Heart right ventricle (tissue), 16 donors: ENCODE results near the gene SGCD. TPM values are rescaled to one million over a fixed set of nuclear protein-coding genes. Genes with fewer than 3 reads are reported as not detected.

Source experiments
- ATAC-seq, 8 donors: fragments of 200-7000 bp; cut with Tn5 transposase; one replicate each; pipeline ENCODE4 v1.9.1; 2020; ENCODE audit warnings: mild to moderate bottlenecking in 8 of 8, moderate library complexity in 8 of 8, moderate number of reproducible peaks in 1 of 8
- DNase-seq, 2 donors: peaks; one replicate each; pipeline ENCODE4 v3.0.0-alpha.2; 2020
- H3K27ac ChIP-seq, 10 donors: fragments of 200-600 bp; sonication (generic) in 2 of 10; one replicate each; pipeline versions ENCODE4 v1.5.0 to v1.8.0; 2020 to 2022; ENCODE audit warnings: mild to moderate bottlenecking in 3 of 10
- H3K27me3 ChIP-seq, 7 donors: fragments of 200-600 bp; one replicate each; pipeline ENCODE4 v1.8.0; 2021 to 2022; ENCODE audit warnings: mild to moderate bottlenecking in 2 of 7
- H3K36me3 ChIP-seq, 9 donors: fragments of 200-600 bp; sonication (generic) in 1 of 9; one replicate each; pipeline versions ENCODE4 v1.5.0 to v1.8.0; 2020 to 2022; ENCODE audit warnings: mild to moderate bottlenecking in 2 of 9
- H3K4me1 ChIP-seq, 9 donors: fragments of 200-600 bp; sonication (generic) in 1 of 9; one replicate each; pipeline versions ENCODE4 v1.5.0 to v1.8.0; 2020 to 2022; ENCODE audit warnings: mild to moderate bottlenecking in 4 of 9
- H3K4me3 ChIP-seq, 10 donors: fragments of 200-600 bp; sonication (generic) in 2 of 10; one replicate each; pipeline versions ENCODE4 v1.5.0 to v1.8.0; 2020 to 2022; ENCODE audit warnings: mild to moderate bottlenecking in 7 of 10, moderate library complexity in 2 of 10
- H3K9me3 ChIP-seq, 11 donors: fragments of 200-600 bp in 10 of 11; sonication (generic) in 2 of 11; one replicate each; pipeline versions ENCODE4 v1.5.0 to v1.8.0; 2013 to 2022; ENCODE audit warnings: mild to moderate bottlenecking in 2 of 11, control low read depth in 1 of 11, moderate library complexity in 1 of 11
- WGBS, 2 donors: extraction: QIAGEN DNeasy Blood & Tissue Kit; methylation state at CpG; one replicate each; pipeline ENCODE4 v1.1.7; 2013; ENCODE audit warnings: inconsistent platforms in 1 of 2; 5-methylcytosine and 5-hydroxymethylcytosine counted together
- intact Hi-C, 10 donors: fragments of 100-400 bp; cut with DNase I; formaldehyde crosslinking; loops; one replicate each; pipeline versions ENCODE4 v1.11.1 to v1.14.2; 2022
- polyA plus RNA-seq, 2 donors: library from polyadenylated mRNA; stranded (reverse); fragments of 200-250 nt; gene quantifications; one replicate each; pipeline ENCODE4 v1.2.3, GENCODE V29; 2013
- total RNA-seq, 10 donors: library from RNA; stranded (reverse); fragmentation: NEBNext Ultra II Directional in 3 of 10; extraction: Animal tissue kit (Norgen Biotek cat#: 25700) in 3 of 10; gene quantifications; one replicate each; pipeline versions ENCODE4 v1.2.1 to v1.2.4, GENCODE V29; 2021 to 2023
- TF ChIP-seq, protein P1 (sequence below), 9 donors: fragments of 200-600 bp; sonication (generic) in 2 of 9; IDR thresholded peaks; one replicate each; pipeline versions ENCODE4 v1.5.0 to v1.8.0; 2021 to 2022; ENCODE audit warnings: antibody characterized with exemption in 9 of 9, mild to moderate bottlenecking in 5 of 9, moderate library complexity in 1 of 9
- donor health status: Arrhythmogenic right ventricular cardiomyopathy.
- donor health status: ischemic (EF 13 %, LVEDD 7.1; RV severe dilation, severe dysfunction).
- donor health status: healthy with polysubstance abuse.
- donor health status: DM: no; HTN: yes; CAD: no.
- donor health status: DM: no; HTN: no; CAD: no.
- donor health status: ischemic (EF 25% LVEDD 6.9; RV normal size, moderate dysfunction).
- donor health status: ischemic (EF 25% LVEDD 5.7; RV mildly dilated, moderate dysfunction).
- donor health status: healthy.
- donor health status: DM: yes; HTN: yes; CAD: no.
- donor health status: Ischemic cardiomyopathy.
- donor health status: ischemic (EF 35%, LVEDD 5.7; RV mildly dilated, moderate dysfunction).
- donor health status: nonischemic (EF 11% LVEDD 7.7; RV severe dilation, severe dysfunction).
- donor health status: DM: yes; HTN: yes; CAD: no.
- donor health status: PGD.
- donor health status: ischemic (EF 29% LVEDD 5.4; RV normal size, mild dysfunction).
- donor health status: nonischemic (EF 23%, LVEDD 6.1; RV moderate dilation, normal function).

SGCD gene
- total and polyA plus RNA-seq, 12 donors: 12.0 to 153 (median 99.6) TPM

DNA sequence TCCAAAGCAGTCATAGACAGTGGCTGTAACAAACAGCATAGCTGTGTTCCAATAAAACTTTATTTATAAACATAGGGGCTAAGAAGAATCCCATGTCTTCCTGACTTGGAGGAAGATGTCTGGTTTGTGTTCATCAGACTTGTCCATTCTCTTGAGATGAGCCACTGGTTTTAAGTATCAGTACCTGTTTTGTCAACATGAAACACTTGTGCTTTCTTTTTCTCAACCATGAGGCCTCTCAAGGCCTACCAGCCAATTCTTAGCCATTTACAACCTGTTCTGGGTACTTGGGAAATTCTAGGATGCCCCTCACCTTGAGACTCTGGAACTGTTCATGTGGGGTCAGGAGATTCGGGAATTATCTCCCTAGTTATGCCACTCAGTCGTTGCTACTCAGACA is 368.8 kb downstream of the SGCD start:
- Histone ChIP-seq H3K4me3 (no peak overlapping the region), H3K4me1 (peaks cover 0 to 6% (median 0%) of the 10 kb centered on the region in 9 donors), H3K9me3 (no peaks in the 10 kb centered on the region), H3K27me3 (no peaks in the 10 kb centered on the region), H3K36me3 (no peaks in the 10 kb centered on the region), H3K27ac (no peak overlapping the region)
- DNase-seq (no peak), ATAC-seq (no peak)
- TF ChIP-seq, protein P1, sequence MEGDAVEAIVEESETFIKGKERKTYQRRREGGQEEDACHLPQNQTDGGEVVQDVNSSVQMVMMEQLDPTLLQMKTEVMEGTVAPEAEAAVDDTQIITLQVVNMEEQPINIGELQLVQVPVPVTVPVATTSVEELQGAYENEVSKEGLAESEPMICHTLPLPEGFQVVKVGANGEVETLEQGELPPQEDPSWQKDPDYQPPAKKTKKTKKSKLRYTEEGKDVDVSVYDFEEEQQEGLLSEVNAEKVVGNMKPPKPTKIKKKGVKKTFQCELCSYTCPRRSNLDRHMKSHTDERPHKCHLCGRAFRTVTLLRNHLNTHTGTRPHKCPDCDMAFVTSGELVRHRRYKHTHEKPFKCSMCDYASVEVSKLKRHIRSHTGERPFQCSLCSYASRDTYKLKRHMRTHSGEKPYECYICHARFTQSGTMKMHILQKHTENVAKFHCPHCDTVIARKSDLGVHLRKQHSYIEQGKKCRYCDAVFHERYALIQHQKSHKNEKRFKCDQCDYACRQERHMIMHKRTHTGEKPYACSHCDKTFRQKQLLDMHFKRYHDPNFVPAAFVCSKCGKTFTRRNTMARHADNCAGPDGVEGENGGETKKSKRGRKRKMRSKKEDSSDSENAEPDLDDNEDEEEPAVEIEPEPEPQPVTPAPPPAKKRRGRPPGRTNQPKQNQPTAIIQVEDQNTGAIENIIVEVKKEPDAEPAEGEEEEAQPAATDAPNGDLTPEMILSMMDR (IDR thresholded peaks at IDR 0.05): no peak
- 93 to 94% methylated on average over 2 of the region's 2 CpGs for WGBS, 2 donors
- intact Hi-C loops: no loop called here

DNA sequence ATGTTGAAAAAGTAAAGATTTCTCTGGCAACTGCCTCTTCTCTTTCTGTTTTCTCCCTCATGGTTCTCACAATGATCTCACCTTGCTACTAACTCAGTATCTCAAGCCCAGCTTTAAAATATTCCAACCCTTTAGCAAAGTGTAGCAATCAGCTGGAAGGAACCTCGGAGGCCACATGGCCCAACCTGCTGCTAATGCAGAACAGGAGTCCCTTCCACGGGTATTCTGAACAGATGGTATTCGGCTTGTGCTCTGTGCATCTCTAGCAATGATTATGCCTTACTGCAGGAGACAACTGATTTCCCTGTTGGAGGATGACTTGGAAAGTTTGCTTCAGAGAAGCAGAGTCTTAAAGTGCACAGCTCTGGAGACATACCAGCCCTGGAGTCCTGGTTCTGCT is 371.4 kb downstream of the SGCD start:
- intact Hi-C loops: no loop called here
- H3K4me1 ChIP-seq: peaks cover 0 to 2% (median 0%) of the 10 kb centered on the region in 9 donors
- H3K4me3 ChIP-seq: no peak overlapping the region
- DNase-seq: no peak
- H3K36me3 ChIP-seq: no peaks in the 10 kb centered on the region
- H3K27ac ChIP-seq: no peak overlapping the region
- no peaks in the 10 kb centered on the region for H3K9me3 ChIP-seq
- ATAC-seq: no peak
- 54 to 58% methylated on average over 3 of the region's 3 CpGs for WGBS, 2 donors
- TF ChIP-seq, protein P1 (IDR thresholded peaks at IDR 0.05): no peak
- no peaks in the 10 kb centered on the region for H3K27me3 ChIP-seq

DNA sequence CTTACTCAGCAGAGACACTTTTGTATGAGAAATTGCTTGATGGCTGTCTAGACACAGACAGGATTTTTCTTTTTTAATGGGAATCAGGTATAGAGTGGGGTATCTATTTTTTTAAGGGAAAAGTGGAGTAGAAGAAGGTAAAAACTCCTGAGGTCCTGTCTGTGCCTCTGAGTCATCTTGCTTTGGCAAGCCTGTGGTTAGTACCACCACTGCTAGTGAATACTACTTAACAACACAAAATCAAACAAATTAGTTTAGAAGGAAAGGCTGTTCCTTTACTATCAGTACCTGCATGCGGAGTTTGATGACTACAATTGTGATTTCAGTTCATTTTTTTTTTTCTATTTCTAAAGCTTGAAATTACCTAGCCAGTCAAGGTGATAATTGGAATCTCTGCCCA is 372.2 kb downstream of the SGCD start:
- TF ChIP-seq, protein P1 (IDR thresholded peaks at IDR 0.05): no peak
- intact Hi-C loops: no loop called here
- WGBS, 2 donors: 91 to 93% methylated on average over 1 of the region's 1 CpG
- Histone ChIP-seq H3K27me3 (no peaks in the 10 kb centered on the region), H3K9me3 (no peaks in the 10 kb centered on the region), H3K27ac (no peak overlapping the region), H3K36me3 (no peaks in the 10 kb centered on the region), H3K4me3 (no peak overlapping the region), H3K4me1 (no peaks in the 10 kb centered on the region)
- DNase-seq: no peak
- no peak for ATAC-seq

DNA sequence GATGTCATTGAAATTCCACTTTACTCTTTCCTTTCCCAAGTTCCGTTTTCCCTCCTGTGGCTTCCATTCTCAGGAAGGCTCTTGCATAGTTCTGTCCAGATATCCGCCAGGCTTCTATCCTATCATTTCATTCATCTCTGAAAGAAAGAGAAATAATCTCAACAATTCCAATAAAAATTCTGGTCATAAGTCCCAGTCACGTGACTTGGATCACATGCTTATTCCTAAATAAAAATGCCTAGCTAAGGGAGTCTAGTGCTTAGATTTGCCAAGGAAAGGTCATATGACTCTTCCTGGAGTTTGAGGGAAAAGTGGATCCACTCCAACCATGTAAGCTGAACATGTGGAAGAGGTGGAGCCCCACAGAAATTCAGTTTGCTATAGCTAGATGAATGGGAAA is 377.2 kb downstream of the SGCD start:
- Histone ChIP-seq H3K9me3 (no peaks in the 10 kb centered on the region), H3K27me3 (no peaks in the 10 kb centered on the region), H3K4me3 (no peak overlapping the region), H3K27ac (no peak overlapping the region), H3K36me3 (no peaks in the 10 kb centered on the region), H3K4me1 (peaks cover 0 to 19% (median 6%) of the 10 kb centered on the region in 9 donors)
- ATAC-seq (no peak), DNase-seq (no peak)
- intact Hi-C loops: no loop called here
- TF ChIP-seq, protein P1 (IDR thresholded peaks at IDR 0.05): no peak
- 80 to 81% methylated on average over 3 of the region's 3 CpGs for WGBS, 2 donors

DNA sequence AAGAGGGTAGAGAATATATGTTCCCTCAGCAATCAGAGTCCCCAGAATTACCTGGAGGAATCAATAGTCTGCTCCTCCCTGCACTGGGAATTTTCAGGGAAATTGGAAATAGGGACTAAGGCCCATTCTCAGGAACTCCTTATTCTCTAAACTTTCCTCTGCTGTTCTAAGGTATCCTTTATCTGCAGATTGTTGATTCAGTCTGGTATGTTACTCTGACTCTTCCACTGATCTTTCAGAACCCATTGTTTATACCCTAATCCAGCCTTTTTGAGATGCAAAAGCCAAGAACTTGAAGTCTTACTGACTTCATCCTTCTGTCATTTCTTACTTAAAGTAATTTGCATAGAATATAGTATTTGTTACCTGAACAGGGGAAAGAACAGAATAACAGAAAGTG is 379.7 kb downstream of the SGCD start:
- Histone ChIP-seq H3K27ac (no peak overlapping the region), H3K4me3 (no peak overlapping the region), H3K9me3 (no peaks in the 10 kb centered on the region), H3K36me3 (no peaks in the 10 kb centered on the region), H3K4me1 (peaks cover 0 to 21% (median 6%) of the 10 kb centered on the region in 9 donors), H3K27me3 (no peaks in the 10 kb centered on the region)
- ATAC-seq (no peak), DNase-seq (no peak)
- intact Hi-C loops: no loop called here
- TF ChIP-seq, protein P1 (IDR thresholded peaks at IDR 0.05): no peak
